AG09309 (cell line): ENCODE data around the gene LRTM2.

Experiments
- DNase-seq: peaks from one replicate; pipeline ENCODE4 v3.0.0-alpha.2; 2010; ENCODE audit warnings: low read depth
- H3K4me3 ChIP-seq: 2 replicates; pipeline ENCODE4 v1.5.1; 2011; ENCODE audit warnings: mild to moderate bottlenecking, low read depth, low read length, moderate library complexity; ENCODE audit not compliant: control insufficient read depth
- CTCF ChIP-seq: IDR thresholded peaks from 2 replicates; pipeline ENCODE4 v1.5.1; 2011; ENCODE audit warnings: mild to moderate bottlenecking, low read depth, low read length, inconsistent platforms; ENCODE audit not compliant: insufficient read depth, control insufficient read depth; ENCODE audit errors: missing control alignments

Gene LRTM2

GRCh38 chr12:1862973-1863372 lies 42.6 kb downstream of the LRTM2 start:
- no peak for TF ChIP-seq CTCF
- no peak overlapping the region for H3K4me3 ChIP-seq
- no peak for DNase-seq

- TF ChIP-seq CTCF: no peak
- no peak overlapping the region for H3K4me3 ChIP-seq
- no peak for DNase-seq
These were observed 43.5 kb downstream of the LRTM2 start for GRCh38 chr12:1863823-1864222.

GRCh38 chr12:1864456-1864855 lies 44.1 kb downstream of the LRTM2 start:
- no peak overlapping the region for H3K4me3 ChIP-seq
- no peak for TF ChIP-seq CTCF
- no peak for DNase-seq

GRCh38 chr12:1864867-1865266 lies 44.5 kb downstream of the LRTM2 start:
- no peak for DNase-seq
- no peak overlapping the region for H3K4me3 ChIP-seq
- TF ChIP-seq CTCF: no peak

GRCh38 chr12:1865284-1865866 lies 45.0 kb downstream of the LRTM2 start:
- no peak overlapping the region for H3K4me3 ChIP-seq
- no peak for DNase-seq
- no peak for TF ChIP-seq CTCF

GRCh38 chr12:1869145-1869544 lies 48.8 kb downstream of the LRTM2 start:
- TF ChIP-seq CTCF: no peak
- DNase-seq: no peak
- H3K4me3 ChIP-seq: no peak overlapping the region

GRCh38 chr12:1870086-1870485 lies 49.7 kb downstream of the LRTM2 start:
- DNase-seq: no peak
- TF ChIP-seq CTCF: no peak

More at GRCh38 chr12:1870086-1870485, 49.7 kb downstream of the LRTM2 start:
- H3K4me3 ChIP-seq: no peak overlapping the region
